Aorta (tissue), 5 donors: Measurements from ENCODE around the gene UGT1A9. TPM values are rescaled to one million over a fixed set of nuclear protein-coding genes. Genes with fewer than 3 reads are reported as not detected.
"Not testable (repeated sequence)": the region's sequence is repeated elsewhere in the genome, so short reads cannot be mapped to it uniquely, and the experiment has no call there.

Experiments
- ATAC-seq: fragments of 200-7000 bp; cut with Tn5 transposase; one replicate; pipeline ENCODE4 v1.9.1; 2022; ENCODE audit warnings: moderate library complexity; ENCODE audit not compliant: low FRiP score
- DNase-seq, 2 donors: peaks; one replicate each; pipeline ENCODE4 v3.0.0-alpha.2; 2020
- H3K27ac ChIP-seq, 2 donors: one replicate each; pipeline ENCODE4 v1.5.1; 2013; ENCODE audit warnings: low read length in 2 of 2, mild to moderate bottlenecking in 2 of 2, moderate library complexity in 2 of 2, control low read depth in 1 of 2, inconsistent platforms in 1 of 2, low read depth in 1 of 2
- H3K27me3 ChIP-seq, 2 donors: one replicate each; pipeline ENCODE4 v1.6.1; 2013; ENCODE audit warnings: control low read depth in 1 of 2, low read length in 1 of 2, mild to moderate bottlenecking in 1 of 2, moderate library complexity in 1 of 2; ENCODE audit not compliant: insufficient read depth in 2 of 2, control insufficient read depth in 1 of 2
- H3K36me3 ChIP-seq, 2 donors: one replicate each; pipeline ENCODE4 v1.6.1; 2013; ENCODE audit warnings: control low read depth in 1 of 2, low read length in 1 of 2, mild to moderate bottlenecking in 1 of 2; ENCODE audit not compliant: insufficient read depth in 2 of 2, control insufficient read depth in 1 of 2
- H3K4me1 ChIP-seq, 2 donors: one replicate each; pipeline ENCODE4 v1.6.1; 2013; ENCODE audit warnings: low read length in 2 of 2, control low read depth in 1 of 2, mild to moderate bottlenecking in 1 of 2, moderate library complexity in 1 of 2; ENCODE audit not compliant: insufficient read depth in 2 of 2, control insufficient read depth in 1 of 2
- H3K4me3 ChIP-seq, 2 donors: one replicate each; pipeline ENCODE4 v1.5.1; 2013; ENCODE audit warnings: low read length in 2 of 2, control low read depth in 1 of 2, mild to moderate bottlenecking in 1 of 2
- H3K9me3 ChIP-seq: one replicate; pipeline ENCODE4 v1.6.1; 2013; ENCODE audit warnings: mild to moderate bottlenecking, low read length; ENCODE audit not compliant: control insufficient read depth
- WGBS, 2 donors: extraction: QIAGEN DNeasy Blood & Tissue Kit; methylation state at CpG; one replicate each; pipeline ENCODE4 v1.1.7; 2013; 5-methylcytosine and 5-hydroxymethylcytosine counted together
- intact Hi-C, 2 donors: fragments of 100-400 bp; cut with DNase I; formaldehyde crosslinking; loops; one replicate each; pipeline versions ENCODE4 v1.14.2 to v1.15.0; 2022
- polyA plus RNA-seq, 2 donors: library from polyadenylated mRNA; stranded (reverse); fragments of 200-250 nt; gene quantifications; one replicate each; pipeline ENCODE4 v1.2.3, GENCODE V29; 2013
- total RNA-seq, 2 donors: library from RNA; stranded (reverse); fragmentation: NEBNext Ultra II Directional; extraction: Animal tissue kit (Norgen Biotek cat#: 25700); gene quantifications; one replicate each; pipeline ENCODE4 v1.2.1, GENCODE V29; 2021
- donor health status: healthy with polysubstance abuse.
- donor health status: Bipolar disorder and iron deficiency.
- donor health status: DM: no; HTN: no; CAD: no.
- donor health status: DM: no; HTN: no; CAD: no.
- donor health status: DM: yes; HTN: yes; CAD: no.

Gene UGT1A9
- total and polyA plus RNA-seq, 4 donors: not detected

GRCh38 chr2:233743464-233744259 is 72.0 kb downstream of the UGT1A9 start:
- Histone ChIP-seq H3K27ac (no peak overlapping the region), H3K4me1 (no peaks in the 10 kb centered on the region)
- WGBS, 2 donors: 94 to 95% methylated on average over 44 to 46 of the region's 46 CpGs

DNA sequence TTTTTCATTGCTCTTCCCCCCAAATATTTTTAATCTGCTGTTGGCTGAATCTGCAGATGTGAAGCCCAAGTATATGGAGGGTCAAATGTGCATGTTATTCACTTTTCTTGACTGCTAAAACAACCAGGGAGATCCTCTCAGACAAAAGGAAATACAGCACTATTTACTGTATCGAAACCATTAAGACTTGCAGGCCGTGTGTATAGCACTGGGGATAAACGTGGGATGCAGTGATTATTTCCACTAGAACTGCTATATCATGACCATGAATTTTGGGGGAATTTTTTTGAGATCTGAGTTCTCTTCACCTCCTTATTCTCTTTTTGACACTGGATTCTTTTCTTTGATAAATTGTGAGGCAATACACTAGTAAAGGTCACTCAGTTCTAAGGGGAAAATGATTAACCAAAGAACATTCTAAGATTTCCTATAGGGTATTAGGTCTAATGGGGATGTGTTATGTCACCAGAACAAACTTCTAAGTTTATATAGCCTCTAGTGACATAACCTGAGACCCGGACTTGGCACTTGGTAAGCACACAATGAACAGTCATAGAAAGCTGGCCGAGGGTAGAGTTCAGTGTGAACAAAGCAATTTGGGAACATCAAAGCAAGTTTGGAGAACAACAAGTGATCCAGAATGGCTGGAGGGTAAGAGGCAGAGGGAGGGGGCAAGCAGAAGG is 73.5 kb downstream of the UGT1A9 start:
- intact Hi-C loops: no loop called here
- 81 to 84% methylated on average over 5 of the region's 5 CpGs for WGBS, 2 donors
- ATAC-seq: no peak

More at GRCh38 chr2:233743464-233744259, 72.0 kb downstream of the UGT1A9 start:
- H3K4me3 ChIP-seq: no peak overlapping the region
- H3K36me3 ChIP-seq: no peaks in the 10 kb centered on the region
- DNase-seq (no peak), ATAC-seq (no peak)
- H3K9me3 ChIP-seq: no peaks in the 10 kb centered on the region
- intact Hi-C loops: no loop called here
- no peaks in the 10 kb centered on the region for H3K27me3 ChIP-seq

GRCh38 chr2:233745838-233746237 is 74.1 kb downstream of the UGT1A9 start:
- H3K36me3 ChIP-seq, H3K9me3 ChIP-seq, H3K4me1 ChIP-seq, H3K27ac ChIP-seq, DNase-seq, ATAC-seq, intact Hi-C loops, H3K4me3 ChIP-seq, H3K27me3 ChIP-seq: not testable (repeated sequence)
- WGBS, 2 donors: 49 to 68% methylated on average over 2 of the region's 2 CpGs

More for the DNA sequence above, 73.5 kb downstream of the UGT1A9 start:
- Histone ChIP-seq H3K9me3 (no peaks in the 10 kb centered on the region), H3K27ac (no peak overlapping the region), H3K4me3 (no peak overlapping the region), H3K27me3 (no peaks in the 10 kb centered on the region), H3K4me1 (no peaks in the 10 kb centered on the region), H3K36me3 (no peaks in the 10 kb centered on the region)
- no peak for DNase-seq

DNA sequence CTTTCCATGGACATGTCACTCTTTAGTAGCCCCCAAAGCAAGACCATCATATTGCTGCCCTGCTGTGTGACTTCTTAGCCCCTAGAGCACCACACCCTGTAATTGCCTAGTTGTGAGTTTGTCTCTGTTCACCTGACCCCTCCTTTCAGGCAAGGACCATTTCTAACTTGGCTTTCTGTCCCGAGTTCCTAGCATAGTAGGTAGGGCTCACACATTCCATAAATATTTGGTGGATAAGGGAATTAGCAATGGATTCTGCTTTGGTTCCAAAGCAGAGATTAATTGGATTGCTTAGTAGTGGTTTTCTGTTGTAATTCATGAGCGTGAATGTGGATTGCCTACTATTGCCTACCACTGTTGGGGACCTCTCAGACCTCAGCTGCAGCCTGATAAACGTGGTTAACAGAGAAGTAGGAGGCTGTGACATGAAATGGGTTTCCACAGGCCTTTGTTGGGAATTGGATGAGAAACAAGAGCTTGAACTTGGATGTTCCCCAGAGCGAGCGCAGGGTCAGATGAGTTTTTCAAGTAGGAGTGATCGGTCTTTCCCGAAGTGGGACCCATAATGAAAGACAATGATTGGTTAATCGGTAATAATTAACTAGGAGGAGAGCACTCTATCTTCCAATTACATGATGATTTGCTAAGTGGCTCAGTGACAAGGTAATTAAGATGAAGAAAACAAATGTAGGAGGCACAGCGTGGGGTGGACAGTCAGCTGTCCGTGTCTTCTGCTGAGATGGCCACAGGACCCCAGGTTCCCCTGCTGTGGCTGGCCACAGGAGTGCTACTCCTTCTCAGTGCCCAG is 75.0 kb downstream of the UGT1A9 start:
- H3K36me3 ChIP-seq: no peaks in the 10 kb centered on the region
- H3K9me3 ChIP-seq: no peaks in the 10 kb centered on the region

DNA sequence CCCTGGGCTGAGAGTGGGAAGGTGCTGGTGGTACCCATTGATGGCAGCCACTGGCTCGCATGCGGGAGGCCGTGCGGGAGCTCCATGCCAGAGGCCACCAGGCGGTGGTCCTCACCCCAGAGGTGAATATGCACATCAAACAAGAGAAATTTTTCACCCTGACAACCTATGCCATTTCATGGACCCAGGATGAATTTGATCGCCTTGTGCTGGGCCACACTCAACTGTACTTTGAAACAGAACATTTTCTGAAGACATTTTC is 75.5 kb downstream of the UGT1A9 start:
- H3K36me3 ChIP-seq: no peaks in the 10 kb centered on the region
- H3K4me3 ChIP-seq: no peak overlapping the region
- WGBS, 2 donors: 94 to 96% methylated on average over 6 of the region's 6 CpGs
- H3K27ac ChIP-seq: no peak overlapping the region
- H3K27me3 ChIP-seq: no peaks in the 10 kb centered on the region
- intact Hi-C loops: no loop called here
- ATAC-seq (no peak), DNase-seq (no peak)
- H3K4me1 ChIP-seq: no peaks in the 10 kb centered on the region
- H3K9me3 ChIP-seq: no peaks in the 10 kb centered on the region

More for the DNA sequence above, 75.0 kb downstream of the UGT1A9 start:
- no peak for DNase-seq
- WGBS, 2 donors: 67 to 73% methylated on average over 10 of the region's 10 CpGs
- Histone ChIP-seq H3K27ac (no peak overlapping the region), H3K27me3 (no peaks in the 10 kb centered on the region), H3K4me1 (no peaks in the 10 kb centered on the region), H3K4me3 (no peak overlapping the region)
- intact Hi-C loops: no loop called here
- no peak for ATAC-seq

DNA sequence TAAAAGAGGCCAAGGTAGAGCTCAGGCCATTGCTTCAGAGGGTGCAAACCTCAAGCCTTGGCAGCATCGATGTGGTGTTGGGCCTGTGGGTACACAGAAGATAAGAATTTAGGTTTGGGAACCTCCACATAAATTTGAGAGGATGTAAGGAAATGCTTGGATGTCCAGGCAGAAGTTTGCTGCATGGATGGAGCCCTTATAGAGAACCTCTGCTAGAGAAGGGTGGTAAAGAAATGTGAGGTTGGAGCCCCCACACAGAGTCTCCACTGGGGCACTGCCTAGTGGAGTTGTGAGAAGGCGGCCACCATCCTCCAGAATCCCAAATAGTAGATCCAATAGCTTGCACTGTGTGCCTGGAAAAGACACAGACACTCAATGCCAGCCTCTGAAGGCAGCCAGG is 79.0 kb downstream of the UGT1A9 start:
- H3K9me3 ChIP-seq, H3K4me1 ChIP-seq, intact Hi-C loops, H3K27me3 ChIP-seq, DNase-seq, H3K4me3 ChIP-seq, ATAC-seq, H3K36me3 ChIP-seq, H3K27ac ChIP-seq: not testable (repeated sequence)
- WGBS, 2 donors: 80 to 92% methylated on average over 2 of the region's 2 CpGs

- DNase-seq, intact Hi-C loops: not testable (repeated sequence)
- WGBS, 2 donors: 66 to 71% methylated on average over 2 of the region's 2 CpGs
Measured at GRCh38 chr2:233751212-233752009, 79.7 kb downstream of the UGT1A9 start.

GRCh38 chr2:233754872-233755611 is 83.3 kb downstream of the UGT1A9 start:
- no peak overlapping the region for H3K4me3 ChIP-seq
- H3K9me3 ChIP-seq: no peaks in the 10 kb centered on the region
- 87 to 92% methylated on average over 37 to 44 of the region's 44 CpGs for WGBS, 2 donors
- DNase-seq (no peak), ATAC-seq (no peak)
- intact Hi-C loops: no loop called here
- H3K27me3 ChIP-seq: no peaks in the 10 kb centered on the region
- no peaks in the 10 kb centered on the region for H3K36me3 ChIP-seq
- no peaks in the 10 kb centered on the region for H3K4me1 ChIP-seq
- no peak overlapping the region for H3K27ac ChIP-seq

More at GRCh38 chr2:233751212-233752009, 79.7 kb downstream of the UGT1A9 start:
- H3K27ac ChIP-seq, H3K9me3 ChIP-seq, ATAC-seq, H3K36me3 ChIP-seq, H3K4me1 ChIP-seq, H3K27me3 ChIP-seq, H3K4me3 ChIP-seq: not testable (repeated sequence)
